Hepatocyte (in vitro differentiated cells): ENCODE results near the gene FAM3C. TPM values are rescaled to one million over a fixed set of nuclear protein-coding genes. Genes with fewer than 3 reads are reported as not detected.

Experiments
- DNase-seq: peaks from one replicate; pipeline ENCODE4 v3.0.0-alpha.2; 2016; ENCODE audit warnings: low spot score
- H2AFZ ChIP-seq: fragments of 200-600 bp; sonication (generic); 2 replicates; pipeline ENCODE4 v1.6.0; 2016; ENCODE audit warnings: antibody characterized with exemption, mild to moderate bottlenecking
- H3K27ac ChIP-seq: fragments of 200-600 bp; sonication (generic); 2 replicates; pipeline ENCODE4 v1.5.1; 2016; ENCODE audit warnings: mild to moderate bottlenecking
- H3K27me3 ChIP-seq: fragments of 200-600 bp; sonication (generic); 2 replicates; pipeline ENCODE4 v1.6.1; 2016
- H3K36me3 ChIP-seq: fragments of 200-600 bp; sonication (generic); replicated peaks from 2 replicates; pipeline ENCODE4 v1.5.1; 2016; ENCODE audit warnings: low read depth; ENCODE audit not compliant: insufficient read depth
- H3K4me1 ChIP-seq: fragments of 200-600 bp; sonication (generic); 2 replicates; pipeline ENCODE4 v1.5.1; 2016; ENCODE audit warnings: mild to moderate bottlenecking, moderate library complexity; ENCODE audit not compliant: insufficient read depth
- H3K4me2 ChIP-seq: fragments of 200-600 bp; sonication (generic); 2 replicates; pipeline ENCODE4 v1.6.0; 2016
- H3K4me3 ChIP-seq: fragments of 200-600 bp; sonication (generic); 2 replicates; pipeline ENCODE4 v1.5.1; 2016; ENCODE audit warnings: mild to moderate bottlenecking
- H3K79me2 ChIP-seq: fragments of 200-600 bp; sonication (generic); 2 replicates; pipeline ENCODE4 v1.6.0; 2017; ENCODE audit warnings: mild to moderate bottlenecking
- H3K9me2 ChIP-seq: fragments of 200-600 bp; sonication (generic); replicated peaks from 2 replicates; pipeline ENCODE4 v1.6.0; 2017; ENCODE audit warnings: mild to moderate bottlenecking; ENCODE audit not compliant: insufficient read depth
- H3K9me3 ChIP-seq: fragments of 200-600 bp; sonication (generic); 2 replicates; pipeline ENCODE4 v1.5.1; 2016; ENCODE audit warnings: low read depth, mild to moderate bottlenecking
- H4K20me1 ChIP-seq: fragments of 200-600 bp; sonication (generic); 2 replicates; pipeline ENCODE4 v1.6.0; 2016; ENCODE audit warnings: mild to moderate bottlenecking; ENCODE audit not compliant: insufficient read depth, poor library complexity, severe bottlenecking
- EZH2 ChIP-seq: fragments of 200-600 bp; sonication (generic); IDR thresholded peaks from 2 replicates; pipeline ENCODE4 v1.6.1; 2016; ENCODE audit warnings: antibody characterized with exemption, mild to moderate bottlenecking, borderline replicate concordance
- EZH2phosphoT487 ChIP-seq: fragments of 200-600 bp; sonication (generic); IDR thresholded peaks from one replicate; pipeline ENCODE4 v1.6.1; 2018; ENCODE audit warnings: antibody characterized with exemption, mild to moderate bottlenecking, low read depth, moderate library complexity; ENCODE audit not compliant: unreplicated experiment, severe bottlenecking
- WGBS: methylation state at CpG from one replicate; pipeline ENCODE4 v1.1.6; 2016; ENCODE audit warnings: low lambda C conversion rate; ENCODE audit errors: missing lambda C conversion rate; 5-methylcytosine and 5-hydroxymethylcytosine counted together
- polyA plus RNA-seq: library from polyadenylated mRNA; unstranded; fragments of >200 nt; fragmentation: Nextera tagmentation; extraction: Ambion mirVana; gene quantifications from 2 replicates; pipeline ENCODE4 v1.2.1, GENCODE V29; 2016
- total RNA-seq: library from RNA; depleted of rRNA; stranded (reverse); fragments of >200 nt; gene quantifications from 2 replicates; pipeline ENCODE4 v1.2.3, GENCODE V29; 2014
- TF ChIP-seq, protein P1 (sequence below): fragments of 200-600 bp; sonication (generic); IDR thresholded peaks from 2 replicates; pipeline ENCODE4 v1.5.1; 2016; ENCODE audit warnings: antibody characterized with exemption, mild to moderate bottlenecking; ENCODE audit not compliant: poor library complexity

The FAM3C gene
- total and polyA plus RNA-seq, 2 experiments from 2014 or later, result 119 to 127 TPM

DNA sequence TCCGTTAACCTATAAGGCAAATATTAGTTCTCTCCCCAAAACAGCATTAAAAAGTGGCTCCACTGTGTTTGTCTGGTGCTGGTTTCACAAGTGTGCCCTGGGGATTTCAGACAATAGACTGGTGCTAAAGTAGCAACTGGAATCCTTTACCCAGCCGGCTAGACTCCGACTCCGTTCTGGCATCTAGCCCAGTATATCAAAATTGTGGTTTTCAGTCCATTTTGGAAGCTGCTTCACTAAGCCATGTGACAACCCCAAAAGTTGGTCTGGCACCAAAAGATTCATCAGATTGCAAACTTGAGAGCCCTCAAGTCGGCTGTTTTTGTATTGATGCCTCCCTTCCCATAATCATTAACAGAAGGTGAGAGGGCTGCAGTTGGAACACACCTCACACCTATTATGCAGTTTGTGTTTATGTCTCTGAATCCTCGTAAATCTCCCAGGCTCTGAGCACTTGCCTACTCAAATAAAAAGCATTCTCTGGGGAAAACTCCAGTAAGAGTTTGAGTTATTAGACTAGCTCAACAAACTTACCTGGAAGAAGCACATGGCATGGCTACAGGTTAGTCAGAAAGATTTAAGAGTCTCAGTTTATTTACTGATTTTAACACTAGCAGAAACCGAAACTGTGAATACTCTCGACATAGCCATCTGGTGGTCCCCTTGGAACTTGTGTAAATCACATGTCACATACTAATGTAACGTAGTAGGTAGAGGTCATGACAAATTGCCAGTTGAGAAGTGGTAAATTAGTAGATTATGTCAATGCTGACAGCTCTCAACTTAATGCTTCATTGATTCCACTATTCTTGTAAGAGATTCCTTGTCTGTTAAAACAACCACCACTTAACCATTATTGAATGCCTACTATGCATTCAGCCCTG lies 82.1 kb downstream of the FAM3C start:
- Histone ChIP-seq H3K79me2 (no peaks in the 10 kb centered on the region), H3K4me2 (peak overlapping the region; percentile 61), H3K4me1 (peaks cover 7% of the 10 kb centered on the region), H3K27me3 (no peaks in the 10 kb centered on the region), H3K4me3 (no peak overlapping the region), H4K20me1 (no peaks in the 10 kb centered on the region), H3K36me3 (no peaks in the 10 kb centered on the region), H3K9me3 (no peaks in the 10 kb centered on the region), H2AFZ (no peak overlapping the region), H3K27ac (peak overlapping the region; percentile 45), H3K9me2 (no peaks in the 10 kb centered on the region)
- WGBS, result 36% methylated on average over 9 of the region's 9 CpGs
- peak; percentile 48 for DNase-seq
- TF ChIP-seq, protein P1, sequence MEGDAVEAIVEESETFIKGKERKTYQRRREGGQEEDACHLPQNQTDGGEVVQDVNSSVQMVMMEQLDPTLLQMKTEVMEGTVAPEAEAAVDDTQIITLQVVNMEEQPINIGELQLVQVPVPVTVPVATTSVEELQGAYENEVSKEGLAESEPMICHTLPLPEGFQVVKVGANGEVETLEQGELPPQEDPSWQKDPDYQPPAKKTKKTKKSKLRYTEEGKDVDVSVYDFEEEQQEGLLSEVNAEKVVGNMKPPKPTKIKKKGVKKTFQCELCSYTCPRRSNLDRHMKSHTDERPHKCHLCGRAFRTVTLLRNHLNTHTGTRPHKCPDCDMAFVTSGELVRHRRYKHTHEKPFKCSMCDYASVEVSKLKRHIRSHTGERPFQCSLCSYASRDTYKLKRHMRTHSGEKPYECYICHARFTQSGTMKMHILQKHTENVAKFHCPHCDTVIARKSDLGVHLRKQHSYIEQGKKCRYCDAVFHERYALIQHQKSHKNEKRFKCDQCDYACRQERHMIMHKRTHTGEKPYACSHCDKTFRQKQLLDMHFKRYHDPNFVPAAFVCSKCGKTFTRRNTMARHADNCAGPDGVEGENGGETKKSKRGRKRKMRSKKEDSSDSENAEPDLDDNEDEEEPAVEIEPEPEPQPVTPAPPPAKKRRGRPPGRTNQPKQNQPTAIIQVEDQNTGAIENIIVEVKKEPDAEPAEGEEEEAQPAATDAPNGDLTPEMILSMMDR, result no peak

DNA sequence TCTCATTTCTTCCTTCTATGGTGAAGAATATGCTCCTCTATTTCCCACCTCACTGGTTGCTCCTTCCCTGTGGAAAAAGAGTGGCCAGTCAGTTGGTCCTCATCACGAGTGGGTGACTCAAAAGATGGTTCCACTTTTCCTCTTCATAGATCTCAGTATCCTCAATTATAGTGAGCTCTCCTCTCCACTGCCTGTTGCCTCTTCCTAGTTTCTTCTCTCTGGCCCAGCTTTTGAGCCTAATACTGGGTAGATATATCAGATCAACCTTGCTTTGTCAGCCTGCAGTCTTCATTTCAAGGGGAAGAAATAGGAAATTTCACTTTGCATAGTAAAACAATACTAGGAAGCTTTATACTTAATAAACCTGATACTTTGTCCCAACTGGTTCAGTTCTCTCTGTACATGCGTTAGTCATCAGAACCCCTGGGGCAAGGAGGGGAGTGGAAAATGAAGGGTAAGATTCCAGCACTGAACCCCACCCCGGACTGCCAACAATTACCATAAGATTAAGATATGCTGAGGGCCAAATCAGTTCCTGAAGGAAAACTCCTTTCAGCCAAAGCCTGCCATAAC lies 82.8 kb downstream of the FAM3C start:
- Histone ChIP-seq H3K79me2 (no peaks in the 10 kb centered on the region), H3K9me3 (no peaks in the 10 kb centered on the region), H4K20me1 (no peaks in the 10 kb centered on the region), H3K4me2 (peak overlapping the region; percentile 61), H3K4me3 (no peak overlapping the region), H3K4me1 (peaks cover 7% of the 10 kb centered on the region), H3K9me2 (no peaks in the 10 kb centered on the region), H3K36me3 (no peaks in the 10 kb centered on the region), H2AFZ (no peak overlapping the region), H3K27ac (peak overlapping the region; percentile 45), H3K27me3 (no peaks in the 10 kb centered on the region)
- peak; percentile 30 for DNase-seq
- TF ChIP-seq, protein P1, result no peak
- WGBS, result 50% methylated on average over 3 of the region's 3 CpGs

DNA sequence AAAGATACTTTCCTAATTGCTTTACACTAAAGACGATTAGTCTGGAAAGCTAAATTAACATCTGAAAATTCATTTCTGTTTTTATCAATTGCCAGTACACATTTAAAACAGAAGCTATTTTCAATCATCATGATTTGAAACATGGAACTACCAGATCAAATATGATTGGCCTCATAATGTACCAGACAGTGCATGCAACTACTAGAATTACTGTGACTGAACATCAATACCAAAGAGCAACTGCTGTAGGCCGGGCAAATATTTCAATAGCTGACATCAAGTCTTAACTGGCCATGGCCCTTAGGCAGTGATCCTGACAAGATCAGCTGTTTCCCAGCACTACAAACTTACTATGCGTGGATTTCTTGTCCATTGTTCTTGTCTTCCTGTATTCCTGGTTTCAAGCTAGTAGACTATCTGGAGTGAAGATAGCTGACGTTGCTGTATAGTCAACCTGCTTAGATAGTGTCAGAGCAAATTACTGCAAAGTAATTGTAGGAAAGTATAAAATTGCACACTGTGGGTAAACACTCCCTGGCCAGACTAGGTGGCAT lies 89.0 kb downstream of the FAM3C start:
- no peak overlapping the region for H3K4me3 ChIP-seq
- H3K27ac ChIP-seq, result no peak overlapping the region
- no peaks in the 10 kb centered on the region for H3K79me2 ChIP-seq
- peaks cover 9% of the 10 kb centered on the region for H3K4me1 ChIP-seq
- H3K4me2 ChIP-seq, result no peak overlapping the region
- no peaks in the 10 kb centered on the region for H3K27me3 ChIP-seq
- TF ChIP-seq, protein P1, result no peak
- TF ChIP-seq EZH2, result no peak
- TF ChIP-seq EZH2phosphoT487, result no peak
- no peak for DNase-seq
- H4K20me1 ChIP-seq, result no peaks in the 10 kb centered on the region
- no peak overlapping the region for H2AFZ ChIP-seq
- H3K9me3 ChIP-seq, result no peaks in the 10 kb centered on the region
- no peaks in the 10 kb centered on the region for H3K9me2 ChIP-seq
- WGBS, result 75% methylated on average over 4 of the region's 4 CpGs
- no peaks in the 10 kb centered on the region for H3K36me3 ChIP-seq
